Stimulated activated CD8-positive, alpha-beta memory T cell treated with anti-CD3 and anti-CD28 coated beads, Interleukin-15, amount 100 ng/mL, for 1 hour (primary cell): ENCODE measurements around the gene HSD17B1.

Experiments used
- DNase-seq: peaks from one replicate; pipeline ENCODE4 v3.0.0-alpha.2; 2020; ENCODE audit warnings: low read depth

HSD17B1 gene

DNA sequence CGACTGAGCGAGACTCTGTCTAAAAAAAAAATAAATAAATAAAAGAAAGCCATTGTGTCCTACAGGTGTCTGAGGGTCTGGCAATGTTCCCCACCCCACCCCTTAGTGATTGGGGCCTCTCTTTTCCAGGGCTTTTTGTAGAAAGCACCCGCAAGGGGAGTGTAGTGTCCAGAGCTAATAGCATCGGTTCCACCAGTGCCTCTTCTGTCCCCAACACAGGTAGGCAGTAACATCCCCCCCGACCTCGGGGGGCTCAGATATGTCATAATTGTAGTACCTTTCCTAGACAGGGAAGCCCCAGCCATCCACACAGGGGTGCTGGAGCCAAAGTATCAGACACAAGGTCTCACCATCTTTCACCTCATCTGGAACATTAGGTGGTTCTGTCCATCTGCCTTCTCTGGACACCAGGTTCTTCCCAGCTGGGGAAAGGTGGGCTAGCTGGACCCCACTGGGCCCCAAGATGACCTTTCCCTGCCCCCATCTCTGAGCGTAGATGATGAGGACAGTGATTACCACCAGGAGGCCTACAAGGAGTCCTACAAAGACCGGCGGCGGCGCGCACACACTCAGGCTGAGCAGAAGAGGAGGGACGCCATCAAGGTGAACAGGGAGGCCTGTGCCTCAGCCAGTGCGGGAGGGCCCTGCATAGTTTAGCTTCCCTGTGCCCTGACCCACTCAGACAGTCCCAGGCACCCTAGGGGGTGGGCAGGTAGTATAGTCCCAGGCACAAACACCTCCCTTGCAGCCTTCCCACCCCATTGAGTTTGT, 15.8 kb downstream of the HSD17B1 start:
- DNase-seq: no peak

DNA sequence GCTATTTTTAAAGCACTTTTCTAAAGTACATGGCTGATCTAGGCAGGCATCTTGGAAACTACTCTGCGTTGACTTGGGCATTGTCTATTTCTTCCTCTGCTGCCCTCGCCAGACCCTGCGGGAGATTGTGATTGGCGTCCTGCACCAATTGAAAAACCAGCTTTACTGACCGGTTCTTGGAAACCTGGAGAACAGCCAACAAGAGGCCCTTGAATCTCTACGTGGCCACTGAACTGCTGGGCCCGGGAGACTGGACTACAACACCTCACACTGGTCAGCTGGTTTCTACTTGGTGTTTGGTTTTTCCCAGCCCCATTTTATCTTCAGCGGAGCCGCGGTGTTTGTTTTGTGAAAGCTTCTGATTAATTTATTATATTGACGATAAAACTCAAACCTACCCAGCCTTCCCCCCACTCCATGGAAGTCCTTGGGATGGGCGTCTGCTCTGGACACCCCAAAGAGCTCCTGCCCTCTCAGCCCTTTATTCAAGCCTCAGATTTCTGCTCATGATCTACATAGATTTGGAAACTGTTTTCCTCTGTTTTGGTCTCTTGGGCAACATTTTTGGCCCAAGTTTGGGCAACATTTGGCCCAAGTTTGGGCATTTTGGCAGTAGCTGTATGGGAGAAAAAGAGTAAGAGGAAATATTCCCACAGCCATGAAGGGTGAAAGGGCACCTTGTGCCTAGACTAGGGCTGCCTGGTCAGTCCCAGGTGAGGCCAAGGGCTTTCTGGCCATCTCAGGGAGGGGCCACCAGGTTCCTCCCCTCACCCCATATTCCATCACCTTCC, 18.9 kb downstream of the HSD17B1 start:
- DNase-seq: no peak

DNA sequence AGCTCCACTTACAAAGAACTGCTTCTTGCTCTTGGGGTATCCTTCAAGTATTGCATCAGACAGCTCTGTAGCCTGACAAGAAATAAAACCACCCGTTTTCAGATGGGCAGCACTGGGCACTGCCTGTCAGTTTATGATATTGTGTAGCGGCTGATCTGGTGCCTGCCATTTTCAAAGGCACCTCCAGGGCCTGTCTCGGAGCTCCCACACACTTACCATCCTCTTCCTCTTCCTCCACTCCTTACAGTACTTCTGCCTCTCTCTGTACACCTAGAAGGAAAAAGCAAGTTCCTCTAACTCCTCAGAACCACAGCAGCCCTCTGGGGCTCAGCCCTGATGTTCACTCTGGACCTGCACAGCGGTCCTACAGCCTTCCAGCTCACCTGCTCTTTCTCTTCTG, 20.4 kb downstream of the HSD17B1 start:
- DNase-seq: no peak

DNA sequence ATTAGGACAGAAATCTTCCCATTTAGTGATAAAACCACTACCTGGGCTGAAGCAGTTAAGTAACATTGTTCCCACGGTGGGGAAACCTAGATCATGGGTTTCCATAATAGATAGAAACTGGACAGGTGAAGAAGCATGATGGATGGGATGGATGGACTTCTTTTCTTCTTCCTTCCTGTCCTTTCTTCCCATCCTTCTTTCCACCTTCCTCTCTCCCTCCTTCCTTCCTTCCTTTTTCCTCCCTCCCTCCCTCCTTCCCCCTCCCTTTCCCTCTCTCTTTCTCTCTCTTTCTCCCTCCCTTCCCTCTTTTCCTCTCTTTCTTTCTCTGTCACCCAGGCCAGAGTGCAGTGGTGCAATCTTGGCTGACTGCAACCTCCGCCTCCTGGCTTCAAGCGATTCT, 21.7 kb downstream of the HSD17B1 start:
- DNase-seq: no peak

DNA sequence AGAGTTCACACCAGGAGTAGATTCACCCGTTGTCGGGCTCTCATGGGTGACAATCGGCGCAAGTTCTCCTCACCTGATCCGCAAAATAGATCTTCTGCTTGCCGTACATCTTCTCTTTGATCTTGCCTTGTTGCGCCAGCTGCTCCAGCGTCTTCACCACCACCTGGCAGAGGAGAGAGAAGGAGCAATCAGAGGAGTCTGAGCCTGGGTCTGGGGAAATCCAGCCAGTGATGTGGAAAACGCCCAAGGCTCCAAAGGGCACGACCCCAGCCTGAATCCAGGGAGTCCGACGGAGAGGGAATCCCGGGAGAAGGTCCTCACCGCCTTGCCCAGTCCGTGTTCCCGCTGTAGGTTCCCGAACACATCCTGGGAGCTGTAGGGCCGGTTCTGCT, 24.4 kb downstream of the HSD17B1 start:
- no peak for DNase-seq

DNA sequence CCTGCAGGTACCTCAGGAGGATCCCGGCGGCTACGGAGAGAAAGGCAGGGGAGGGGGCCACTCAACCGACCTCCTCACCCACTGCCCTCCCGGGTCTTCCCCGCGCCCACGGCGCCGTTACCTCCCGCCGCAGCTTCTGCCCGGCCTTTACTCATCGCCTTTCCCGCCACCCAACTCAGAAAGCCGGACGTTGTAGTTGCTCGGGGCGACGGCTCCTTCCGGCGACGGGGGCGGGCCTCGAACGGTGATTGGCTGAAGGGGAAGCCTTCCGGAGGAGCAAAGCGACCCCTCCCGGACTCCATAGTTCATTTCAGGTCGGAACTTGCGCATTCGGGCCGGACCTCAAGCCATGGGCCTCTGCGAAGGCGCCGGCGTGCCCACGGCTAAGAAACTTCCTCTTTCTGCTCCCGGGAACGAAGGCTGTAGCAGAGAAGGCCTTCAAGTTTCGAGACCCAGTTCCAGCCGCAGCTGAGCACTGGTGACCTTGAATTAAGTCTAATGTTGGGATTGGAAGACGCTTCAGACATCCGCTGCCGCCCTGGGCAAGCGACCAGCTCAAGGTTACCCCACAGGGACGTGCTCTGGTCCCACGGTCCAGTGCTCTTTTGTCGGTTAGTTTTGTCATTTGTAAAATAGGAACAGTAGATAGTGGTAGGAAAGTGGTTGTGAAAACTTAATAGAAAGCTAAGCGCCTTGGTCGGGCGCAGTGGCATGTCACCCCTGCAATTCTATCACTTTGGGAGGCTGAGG, 25.0 kb downstream of the HSD17B1 start, which contains the start of gene PSMC3IP:
Gene PSMC3IP (minus strand): TSS at position 198 of the 750 bp plus-strand sequence. CDS start 43 bp downstream, at position 155.
- DNase-seq: peak; percentile 84

DNA sequence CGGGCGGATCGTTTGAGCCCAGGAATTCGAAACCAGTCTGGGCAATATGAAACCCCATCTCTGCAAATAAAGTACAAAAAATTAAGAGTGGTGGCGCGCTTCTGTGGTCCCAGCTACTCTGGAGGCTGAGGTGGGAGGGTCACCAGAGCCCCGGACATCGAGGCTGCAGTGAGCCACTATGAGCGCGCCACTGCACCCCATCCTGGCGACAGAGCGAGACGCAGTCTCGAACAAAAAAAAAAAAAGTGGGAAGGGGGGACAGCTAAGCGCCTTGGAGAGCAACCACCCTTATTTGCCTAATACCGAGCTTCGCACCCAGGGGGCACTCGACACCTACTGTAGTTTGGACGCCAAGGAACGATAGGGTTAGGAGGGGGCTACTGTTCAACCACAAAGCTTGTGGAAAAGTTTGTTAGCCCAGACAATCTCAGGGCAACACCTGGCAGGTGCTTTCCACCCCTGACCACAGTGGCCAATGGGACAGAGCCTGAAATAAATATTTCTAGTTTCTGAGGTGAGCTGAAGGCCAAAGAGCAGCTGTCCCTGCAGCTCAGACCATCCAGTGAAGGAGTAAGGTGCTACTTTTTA, 25.7 kb downstream of the HSD17B1 start:
- peak; percentile 61 for DNase-seq

DNA sequence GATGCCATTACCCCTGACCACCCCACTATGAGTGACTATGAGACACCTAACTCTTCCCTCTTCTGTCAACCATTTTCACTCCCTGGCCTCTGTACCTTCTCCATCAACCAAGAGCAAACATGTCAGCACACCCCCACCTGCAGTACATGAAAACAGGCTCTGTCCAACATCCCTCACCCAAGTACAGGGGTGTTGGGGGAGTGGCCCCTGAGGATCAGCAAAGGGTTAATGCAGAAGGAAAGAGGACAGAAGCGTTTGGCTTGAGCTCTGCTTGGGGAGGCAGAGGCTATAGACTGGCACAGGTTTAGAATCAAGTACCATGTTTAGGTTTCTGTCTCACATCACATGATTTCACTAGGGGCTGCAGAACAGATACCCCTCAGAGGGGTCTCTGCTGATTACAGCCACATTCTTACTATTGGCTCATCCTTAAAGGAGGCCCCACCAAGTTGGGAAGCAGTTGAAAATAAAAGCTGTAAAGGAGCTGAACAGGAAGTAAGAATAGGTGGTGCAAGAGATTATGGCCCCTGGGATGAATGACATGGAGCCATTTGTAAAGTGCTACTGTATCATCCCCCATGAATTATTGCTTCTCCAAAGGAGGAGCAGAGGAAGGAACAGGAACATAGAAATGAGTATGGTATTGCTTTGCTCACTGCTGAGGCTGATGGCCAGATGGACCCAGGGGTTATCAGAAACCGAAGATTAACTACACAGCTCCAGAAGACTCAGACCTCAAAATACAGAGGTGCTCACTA, 27.2 kb downstream of the HSD17B1 start:
- DNase-seq: no peak

DNA sequence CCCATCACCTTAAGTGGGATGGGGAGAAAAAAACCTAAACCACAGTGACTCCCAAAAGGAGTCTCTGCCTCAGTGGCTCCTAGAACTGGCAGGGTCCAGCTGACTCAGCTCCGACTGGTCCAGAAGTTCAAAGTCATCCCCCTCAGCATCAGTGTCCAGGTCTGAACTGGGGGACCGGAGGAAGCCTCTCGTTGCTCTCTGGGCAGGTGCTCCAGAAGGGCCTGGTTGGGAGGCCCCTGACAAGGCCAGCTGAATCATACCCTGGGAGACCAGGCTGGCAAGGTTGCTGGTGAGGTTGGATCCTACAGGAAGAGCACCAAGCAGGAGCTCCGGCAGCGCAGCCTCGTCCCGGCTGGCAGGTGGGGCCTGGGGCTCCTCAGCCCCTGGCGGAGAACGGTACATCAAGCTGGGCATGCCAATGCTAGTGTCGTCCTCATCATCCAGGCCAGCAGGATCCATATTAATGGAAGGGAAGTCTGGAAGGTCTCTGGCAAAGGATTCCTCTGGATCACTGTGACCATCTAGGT, 29.1 kb downstream of the HSD17B1 start:
- no peak for DNase-seq

DNA sequence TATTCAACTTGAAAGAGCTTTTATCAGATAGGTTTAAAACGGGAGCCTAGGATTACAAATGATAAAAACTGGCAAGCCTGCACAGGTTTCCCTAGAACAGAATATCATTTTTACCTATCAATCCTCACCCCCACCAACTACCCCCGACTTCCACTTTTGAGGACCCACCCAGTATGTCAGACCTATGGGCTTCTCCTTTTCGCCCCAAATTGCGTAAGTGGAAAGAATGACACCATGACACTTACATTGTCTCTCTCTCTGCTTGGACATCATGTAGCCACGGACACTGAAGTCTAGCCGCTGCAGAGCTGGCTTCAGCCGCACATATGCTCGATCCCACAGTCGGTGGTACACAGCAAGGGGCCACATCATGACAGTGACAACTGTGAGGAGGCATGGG, 32.2 kb downstream of the HSD17B1 start:
- no peak for DNase-seq

DNA sequence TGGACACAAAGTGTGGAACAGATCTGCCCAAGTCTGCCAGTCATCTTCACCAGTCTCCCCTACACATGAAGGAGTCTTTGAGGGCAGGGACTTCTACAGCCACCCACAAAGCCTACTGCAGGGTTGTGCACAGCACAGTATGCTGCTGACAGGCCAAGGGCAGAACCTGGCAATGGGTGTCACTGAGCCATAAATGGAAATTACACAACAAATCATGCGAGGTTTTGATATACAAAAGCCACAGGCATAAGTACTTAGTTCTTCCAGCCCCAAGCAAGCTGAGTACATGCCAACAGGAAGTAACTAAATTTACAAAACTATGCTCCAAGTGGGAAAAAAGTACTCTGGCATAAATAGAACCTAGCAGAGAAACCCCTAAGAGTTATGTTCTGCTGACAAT, 32.6 kb downstream of the HSD17B1 start:
- DNase-seq: no peak

DNA sequence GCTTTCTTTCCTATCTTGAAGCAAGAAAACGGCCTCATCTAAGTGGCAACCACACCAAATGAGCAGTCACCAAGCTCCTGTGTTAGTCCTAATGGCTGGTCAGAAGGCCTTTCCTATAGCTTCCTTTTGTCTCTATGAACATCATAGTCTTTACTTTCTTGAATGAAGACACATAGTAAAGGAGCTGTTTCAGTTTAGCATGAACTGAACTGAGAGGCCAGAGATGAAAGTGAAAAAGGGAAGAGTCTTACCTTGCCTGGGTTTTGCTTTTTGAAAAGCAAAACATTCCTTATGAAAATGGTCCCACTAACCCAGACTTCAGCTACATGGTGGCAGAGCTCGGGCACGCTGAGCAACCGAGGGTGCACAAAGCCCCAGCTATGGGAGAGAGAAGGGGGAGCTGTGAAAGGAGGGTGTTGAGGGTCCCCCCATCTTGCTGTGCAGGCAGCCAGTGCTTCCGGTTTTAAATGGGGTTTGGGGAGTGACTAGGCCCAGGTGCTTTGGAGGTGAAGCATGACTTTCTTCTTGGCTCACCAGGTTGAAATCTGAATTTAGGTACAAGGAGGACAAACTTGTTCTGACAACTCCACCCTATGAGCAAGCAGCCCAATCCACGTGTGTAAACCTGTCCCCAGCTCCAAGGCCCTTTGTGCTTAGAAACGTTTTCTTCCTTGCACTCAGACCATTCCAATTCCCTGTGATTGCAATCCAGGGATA, 33.9 kb downstream of the HSD17B1 start:
- DNase-seq: no peak

DNA sequence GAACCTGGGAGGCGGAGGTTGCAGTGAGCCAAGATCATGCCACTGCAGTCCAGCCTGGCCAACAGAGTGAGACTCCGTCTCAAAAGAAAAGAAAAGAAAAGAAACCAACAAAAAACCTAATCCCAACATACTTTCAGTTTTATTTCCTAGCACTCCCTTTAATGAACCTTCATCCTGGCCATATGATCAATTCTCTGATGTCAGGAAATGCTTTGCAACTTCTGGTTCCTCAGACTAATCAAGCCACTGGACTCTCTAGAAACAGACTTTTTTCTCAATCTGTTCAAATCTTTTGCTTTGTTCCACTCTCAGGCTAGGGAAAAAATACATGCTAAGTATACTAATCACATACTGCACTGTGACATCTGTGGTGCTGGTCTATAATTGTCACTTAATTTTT, 38.2 kb downstream of the HSD17B1 start:
- DNase-seq: no peak

DNA sequence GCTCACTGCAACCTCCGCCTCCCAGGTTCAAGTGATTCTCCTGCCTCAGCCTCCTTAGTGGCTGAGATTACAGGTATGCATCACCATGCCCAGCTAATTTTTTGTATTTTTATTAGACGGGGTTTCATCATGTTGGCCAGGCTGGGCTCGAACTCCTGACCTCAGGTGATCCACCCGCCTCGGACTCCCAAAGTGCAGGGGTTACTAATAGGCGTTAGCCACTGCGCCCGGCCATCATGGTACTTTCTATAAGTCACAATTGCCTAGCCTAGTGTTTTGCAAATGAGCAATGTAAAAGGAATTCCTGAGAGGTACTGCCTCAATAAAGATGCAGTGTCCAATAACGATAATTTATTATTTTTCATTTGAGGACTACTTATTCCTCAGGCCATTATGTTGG, 38.7 kb downstream of the HSD17B1 start:
- DNase-seq: no peak

DNA sequence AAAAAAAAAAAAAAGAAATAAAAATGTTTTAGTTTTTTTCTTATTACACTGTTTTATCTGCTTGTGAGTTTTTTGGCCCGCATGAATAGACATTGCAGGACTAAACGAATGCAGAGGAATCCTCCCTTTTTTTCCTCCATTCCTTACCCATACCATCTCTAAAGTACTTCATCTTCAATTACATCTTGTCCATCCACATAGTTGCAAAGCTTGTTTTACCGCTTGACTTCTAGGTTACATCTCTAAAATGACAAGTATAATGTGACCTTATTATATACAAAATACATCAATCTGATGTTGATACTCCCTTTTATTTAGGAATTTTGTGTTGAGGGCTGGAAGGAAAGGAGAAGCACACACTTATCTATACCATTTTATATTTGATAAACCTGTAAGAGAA, 43.7 kb downstream of the HSD17B1 start:
- DNase-seq: no peak

DNA sequence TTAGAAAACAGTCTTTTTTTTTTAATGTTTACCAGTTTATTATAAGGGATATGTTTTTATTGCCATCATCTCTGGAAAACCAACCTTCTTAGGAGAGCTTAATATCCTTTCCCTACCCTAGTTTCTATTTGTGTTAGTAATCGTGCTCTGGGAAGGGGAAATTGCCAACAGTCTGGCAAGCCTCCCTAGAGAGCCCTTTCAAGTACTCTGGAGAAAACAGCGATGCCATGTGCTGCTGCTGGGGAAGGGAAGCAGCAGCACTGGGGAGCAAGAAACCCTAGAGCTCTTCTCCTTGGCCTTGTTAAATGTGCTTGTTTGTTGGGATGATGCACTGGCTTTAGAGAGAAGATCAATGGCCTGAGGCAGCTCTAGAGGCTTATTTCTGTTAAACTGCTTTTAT, 46.2 kb downstream of the HSD17B1 start:
- DNase-seq: no peak

DNA sequence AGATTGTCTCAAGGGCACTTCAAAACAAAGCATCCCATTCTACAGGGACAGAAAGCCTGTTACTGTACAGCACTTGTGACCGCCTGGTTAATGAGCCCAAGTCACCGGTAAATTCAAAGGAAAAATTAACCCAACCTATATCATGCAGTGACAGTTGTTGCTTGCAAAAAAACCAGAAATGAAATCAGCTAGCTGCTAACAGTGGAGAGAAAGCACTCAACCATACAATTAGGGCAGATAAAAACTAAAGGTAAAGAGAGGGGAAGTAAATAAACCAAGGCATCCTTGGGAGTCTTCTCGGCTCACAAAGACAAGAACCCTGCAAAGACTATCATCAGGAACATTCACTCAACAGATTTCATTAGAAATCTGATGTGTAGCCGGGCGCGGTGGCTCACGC, 50.6 kb downstream of the HSD17B1 start:
- DNase-seq: no peak
